WTC11 (cell line): ENCODE results near the gene PHLDA2. TPM values are rescaled to one million over a fixed set of nuclear protein-coding genes. Genes with fewer than 3 reads are reported as not detected.
A peak's percentile ranks its signal among the peaks of the same experiment; 100 is the strongest.
"Not testable (repeated sequence)": the region's sequence is repeated elsewhere in the genome, so short reads cannot be mapped to it uniquely, and the experiment has no call there.

Experiments
- ATAC-seq: fragments of 200-7000 bp; cut with Tn5 transposase; 2 replicates; pipeline ENCODE4 v1.10.0; 2021; ENCODE audit warnings: mild to moderate bottlenecking, moderate library complexity
- CTCF ChIA-PET: fragments of 300-600 bp; sonication (Branson Sonifier 250); formaldehyde crosslinking; loops from one replicate; lab custom pipeline; 2021; ENCODE audit warnings: antibody characterized with exemption; lab: Charles Lee
- POLR2A ChIA-PET: fragments of 350-600 bp; sonication (Branson Sonifier 250); formaldehyde crosslinking; loops from one replicate; lab custom pipeline; 2021; ENCODE audit warnings: antibody characterized with exemption; lab: Charles Lee
- DNase-seq: peaks from one replicate; pipeline ENCODE4 v3.0.0; 2021; ENCODE audit warnings: low spot score
- H3K27ac Mint-ChIP-seq: 2 replicates; pipeline ENCODE4 v1.8.0; 2021; ENCODE audit warnings: mixed read lengths
- H3K27me3 Mint-ChIP-seq: 2 replicates; pipeline ENCODE4 v1.8.0; 2021; ENCODE audit warnings: low read depth, mild to moderate bottlenecking, moderate library complexity, mixed read lengths
- H3K36me3 Mint-ChIP-seq: 2 replicates; pipeline ENCODE4 v1.8.0; 2021; ENCODE audit warnings: mixed read lengths
- H3K4me1 Mint-ChIP-seq: 2 replicates; pipeline ENCODE4 v1.8.0; 2022; ENCODE audit warnings: mixed read lengths
- H3K4me3 Mint-ChIP-seq: 2 replicates; pipeline ENCODE4 v1.8.0; 2021; ENCODE audit warnings: mild to moderate bottlenecking, moderate library complexity, mixed read lengths
- H3K9me3 Mint-ChIP-seq: 2 replicates; pipeline ENCODE4 v1.8.0; 2021; ENCODE audit warnings: mixed read lengths
- ARID4B ChIP-seq: sonication (generic); formaldehyde crosslinking; IDR thresholded peaks from 2 replicates; pipeline ENCODE4 v1.8.0; 2023; ENCODE audit warnings: missing genetic modification reagents, mild to moderate bottlenecking, borderline replicate concordance
- ATF1 ChIP-seq: sonication (generic); formaldehyde crosslinking; IDR thresholded peaks from 2 replicates; pipeline ENCODE4 v1.8.1; 2023; ENCODE audit warnings: mild to moderate bottlenecking, moderate library complexity, missing genetic modification reagents
- ATF3 ChIP-seq: sonication (generic); formaldehyde crosslinking; conservative IDR thresholded peaks from 2 replicates; pipeline ENCODE4 v1.8.1; 2022; ENCODE audit warnings: mild to moderate bottlenecking, missing genetic modification reagents
- CDX4 ChIP-seq: fragments of 250-450 bp; sonication (Bioruptor Pico); IDR thresholded peaks from 2 replicates; pipeline ENCODE4 v1.9.0; 2021; ENCODE audit warnings: moderate library complexity, mild to moderate bottlenecking, inconsistent platforms, borderline replicate concordance
- FOXP1 ChIP-seq: sonication (generic); formaldehyde crosslinking; IDR thresholded peaks from 2 replicates; pipeline ENCODE4 v1.8.0; 2022; ENCODE audit warnings: missing genetic modification reagents, mild to moderate bottlenecking, moderate library complexity, borderline replicate concordance
- HMGA2 ChIP-seq: fragments of 250-450 bp; sonication (Bioruptor Pico); IDR thresholded peaks from 2 replicates; pipeline ENCODE4 v1.4.0; 2021; ENCODE audit warnings: mild to moderate bottlenecking, moderate library complexity
- JAZF1 ChIP-seq: fragments of 250-450 bp; sonication (Bioruptor Pico); IDR thresholded peaks from 2 replicates; pipeline ENCODE4 v1.9.0; 2021; ENCODE audit warnings: moderate library complexity, mild to moderate bottlenecking, inconsistent platforms
- MXD4 ChIP-seq: fragments of 250-450 bp; sonication (Bioruptor Pico); IDR thresholded peaks from 2 replicates; pipeline ENCODE4 v1.8.0; 2021; ENCODE audit warnings: mild to moderate bottlenecking, moderate library complexity, borderline replicate concordance
- MYBL2 ChIP-seq: sonication (generic); formaldehyde crosslinking; IDR thresholded peaks from 2 replicates; pipeline ENCODE4 v1.8.1; 2023; ENCODE audit warnings: mild to moderate bottlenecking, moderate library complexity, missing genetic modification reagents
- NR1H2 ChIP-seq: sonication (generic); formaldehyde crosslinking; IDR thresholded peaks from 2 replicates; pipeline ENCODE4 v1.9.0; 2021; ENCODE audit warnings: mild to moderate bottlenecking, moderate library complexity, missing genetic modification reagents
- NR3C1 ChIP-seq: sonication (generic); formaldehyde crosslinking; conservative IDR thresholded peaks from 2 replicates; pipeline ENCODE4 v1.8.1; 2023; ENCODE audit warnings: low read depth, mild to moderate bottlenecking, missing genetic modification reagents
- RELA ChIP-seq: sonication (generic); formaldehyde crosslinking; IDR thresholded peaks from 2 replicates; pipeline ENCODE4 v1.8.1; 2022; ENCODE audit warnings: missing genetic modification reagents, mild to moderate bottlenecking, borderline replicate concordance
- TCF7 ChIP-seq: sonication (generic); formaldehyde crosslinking; IDR thresholded peaks from 2 replicates; pipeline ENCODE4 v1.8.0; 2022; ENCODE audit warnings: mild to moderate bottlenecking, low read depth, missing genetic modification reagents, moderate library complexity
- TEAD1 ChIP-seq: sonication (generic); formaldehyde crosslinking; IDR thresholded peaks from 2 replicates; pipeline ENCODE4 v1.8.0; 2022; ENCODE audit warnings: mild to moderate bottlenecking, missing genetic modification reagents
- TP53 ChIP-seq: sonication (generic); formaldehyde crosslinking; IDR thresholded peaks from 2 replicates; pipeline ENCODE4 v1.8.1; 2023; ENCODE audit warnings: mild to moderate bottlenecking, missing genetic modification reagents
- USF2 ChIP-seq: sonication (generic); formaldehyde crosslinking; IDR thresholded peaks from 2 replicates; pipeline ENCODE4 v1.8.1; 2023; ENCODE audit warnings: mild to moderate bottlenecking, missing genetic modification reagents, moderate library complexity
- ZNF121 ChIP-seq: sonication (generic); formaldehyde crosslinking; IDR thresholded peaks from 2 replicates; pipeline ENCODE4 v1.8.0; 2023; ENCODE audit warnings: missing genetic modification reagents
- ZNF416 ChIP-seq: fragments of 250-450 bp; sonication (Bioruptor Pico); IDR thresholded peaks from 2 replicates; pipeline ENCODE4 v1.9.0; 2021; ENCODE audit warnings: mild to moderate bottlenecking, inconsistent platforms
- total RNA-seq: library from RNA; stranded (reverse); gene quantifications from 3 replicates; pipeline ENCODE4 v1.2.3, GENCODE V29; 2021

The PHLDA2 gene
- total RNA-seq, 1 experiment from 2014 or later: 9.6 TPM

GRCh38 chr11:2942447-2942846 is 13.2 kb upstream of the PHLDA2 start:
- Mint-ChIP-seq H3K36me3 (peaks cover 44% of the 10 kb centered on the region), H3K4me3 (no peak overlapping the region)
- CTCF ChIA-PET: interaction anchor here (0.9 to 2.2 kb wide), 2 partner anchors 12 to 50 kb away, joined by 3 to 18 read pairs; partner anchors contain the start of gene PHLDA2
- ATAC-seq: no peak
- POLR2A ChIA-PET: interaction anchor here (0.6 kb wide), 1 partner anchor 36 kb away, joined by 4 read pairs; no protein-coding TSS in a partner anchor
- no peak for TF ChIP-seq CDX4 (CRISPR knock-in tag)
- TF ChIP-seq, all 79 proteins: peak for 0
- H3K27ac Mint-ChIP-seq: no peak overlapping the region
- H3K27me3 Mint-ChIP-seq: peaks cover 22% of the 10 kb centered on the region
- H3K9me3 Mint-ChIP-seq: peaks cover 25% of the 10 kb centered on the region
- DNase-seq: no peak
- peaks cover 29% of the 10 kb centered on the region for H3K4me1 Mint-ChIP-seq

- ATAC-seq (peak; percentile 9), DNase-seq (no peak)
- ChIA-PET CTCF (interaction anchor here (0.5 to 2.2 kb wide), 3 partner anchors 11 to 53 kb away, joined by 3 to 18 read pairs (median 6); partner anchors contain the start of genes NAP1L4 and PHLDA2), POLR2A (no interaction called here)
- no peak overlapping the region for H3K4me3 Mint-ChIP-seq
- H3K27me3 Mint-ChIP-seq: peaks cover 32% of the 10 kb centered on the region
- TF ChIP-seq NR3C1: no peak
- no peak for TF ChIP-seq TEAD1 (CRISPR knock-in tag)
- no peak for TF ChIP-seq ZNF416 (CRISPR knock-in tag)
- no peak for TF ChIP-seq JAZF1 (CRISPR knock-in tag)
- 0 out of 2 replicates have a peak, but pooled peaks have one; percentile 31 for TF ChIP-seq ATF1 (CRISPR knock-in tag)
- no peak for TF ChIP-seq HMGA2 (CRISPR knock-in tag)
- TF ChIP-seq FOXP1 (CRISPR knock-in tag): no peak
- TF ChIP-seq USF2 (CRISPR knock-in tag): no peak
- H3K9me3 Mint-ChIP-seq: peaks cover 32% of the 10 kb centered on the region
- H3K27ac Mint-ChIP-seq: no peak overlapping the region
- peaks cover 16% of the 10 kb centered on the region for H3K4me1 Mint-ChIP-seq
- H3K36me3 Mint-ChIP-seq: peaks cover 49% of the 10 kb centered on the region
Observed at GRCh38 chr11:2940921-2941821, 12.0 kb upstream of the PHLDA2 start.

- Mint-ChIP-seq H3K4me3 (no peak overlapping the region), H3K27me3 (peaks cover 32% of the 10 kb centered on the region), H3K36me3 (peaks cover 48% of the 10 kb centered on the region), H3K4me1 (peaks cover 8% of the 10 kb centered on the region), H3K27ac (no peak overlapping the region), H3K9me3 (peaks cover 32% of the 10 kb centered on the region)
- DNase-seq: no peak
- no peak for ATAC-seq
- ChIA-PET CTCF (interaction anchor here (0.5 to 2.2 kb wide), 4 partner anchors 10 to 81 kb away, joined by 3 to 18 read pairs (median 4); partner anchors contain the start of genes NAP1L4 and PHLDA2), POLR2A (no interaction called here)
- no peak for TF ChIP-seq MYBL2
- no peak for TF ChIP-seq RELA (CRISPR knock-in tag)
- no peak for TF ChIP-seq ZNF121 (CRISPR knock-in tag)
- no peak for TF ChIP-seq ARID4B (CRISPR knock-in tag)
- TF ChIP-seq NR1H2 (CRISPR knock-in tag): no peak
- TF ChIP-seq ATF3 (CRISPR knock-in tag): no peak
- no peak for TF ChIP-seq TP53 (CRISPR knock-in tag)
- TF ChIP-seq TCF7: no peak
- no peak for TF ChIP-seq MXD4 (CRISPR knock-in tag)
Observed at GRCh38 chr11:2940147-2940920, 11.1 kb upstream of the PHLDA2 start.

GRCh38 chr11:2938458-2939418 is 9.5 kb upstream of the PHLDA2 start:
- Mint-ChIP-seq H3K36me3 (peaks cover 34% of the 10 kb centered on the region), H3K9me3 (peaks cover 32% of the 10 kb centered on the region), H3K27me3 (peaks cover 32% of the 10 kb centered on the region)
- POLR2A ChIA-PET, DNase-seq, CTCF ChIA-PET, H3K4me3 Mint-ChIP-seq, H3K4me1 Mint-ChIP-seq, ATAC-seq, H3K27ac Mint-ChIP-seq: not testable (repeated sequence)
